LNCAP (cell line): ENCODE measurements around the gene OR8G1.

Experiments
- TF ChIP-seq, protein P1 (sequence below): fragments of 450-650 bp; IDR thresholded peaks from 2 replicates; pipeline ENCODE4 v1.5.1; 2017; ENCODE audit warnings: mild to moderate bottlenecking

OR8G1 gene

DNA sequence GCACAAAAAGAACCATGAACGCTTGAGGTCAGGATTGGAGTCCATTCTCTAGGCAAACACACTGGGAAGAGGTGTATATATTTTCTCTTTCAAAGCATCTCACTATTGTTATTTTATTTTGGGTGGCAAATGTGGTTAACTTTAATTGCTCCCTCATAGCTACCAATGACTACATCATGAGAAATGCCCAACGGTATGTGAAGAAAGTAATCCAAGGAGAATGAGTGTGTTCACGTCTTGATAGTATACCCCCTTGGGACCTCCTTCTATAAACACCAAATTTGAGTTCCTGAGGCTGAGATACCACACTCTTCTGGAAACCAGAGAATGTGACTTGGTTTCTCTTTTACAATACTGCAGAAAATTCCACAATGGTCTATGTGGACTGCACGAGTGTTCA lies 57.0 kb downstream of the OR8G1 start:
- TF ChIP-seq, protein P1, sequence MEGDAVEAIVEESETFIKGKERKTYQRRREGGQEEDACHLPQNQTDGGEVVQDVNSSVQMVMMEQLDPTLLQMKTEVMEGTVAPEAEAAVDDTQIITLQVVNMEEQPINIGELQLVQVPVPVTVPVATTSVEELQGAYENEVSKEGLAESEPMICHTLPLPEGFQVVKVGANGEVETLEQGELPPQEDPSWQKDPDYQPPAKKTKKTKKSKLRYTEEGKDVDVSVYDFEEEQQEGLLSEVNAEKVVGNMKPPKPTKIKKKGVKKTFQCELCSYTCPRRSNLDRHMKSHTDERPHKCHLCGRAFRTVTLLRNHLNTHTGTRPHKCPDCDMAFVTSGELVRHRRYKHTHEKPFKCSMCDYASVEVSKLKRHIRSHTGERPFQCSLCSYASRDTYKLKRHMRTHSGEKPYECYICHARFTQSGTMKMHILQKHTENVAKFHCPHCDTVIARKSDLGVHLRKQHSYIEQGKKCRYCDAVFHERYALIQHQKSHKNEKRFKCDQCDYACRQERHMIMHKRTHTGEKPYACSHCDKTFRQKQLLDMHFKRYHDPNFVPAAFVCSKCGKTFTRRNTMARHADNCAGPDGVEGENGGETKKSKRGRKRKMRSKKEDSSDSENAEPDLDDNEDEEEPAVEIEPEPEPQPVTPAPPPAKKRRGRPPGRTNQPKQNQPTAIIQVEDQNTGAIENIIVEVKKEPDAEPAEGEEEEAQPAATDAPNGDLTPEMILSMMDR: no peak

DNA sequence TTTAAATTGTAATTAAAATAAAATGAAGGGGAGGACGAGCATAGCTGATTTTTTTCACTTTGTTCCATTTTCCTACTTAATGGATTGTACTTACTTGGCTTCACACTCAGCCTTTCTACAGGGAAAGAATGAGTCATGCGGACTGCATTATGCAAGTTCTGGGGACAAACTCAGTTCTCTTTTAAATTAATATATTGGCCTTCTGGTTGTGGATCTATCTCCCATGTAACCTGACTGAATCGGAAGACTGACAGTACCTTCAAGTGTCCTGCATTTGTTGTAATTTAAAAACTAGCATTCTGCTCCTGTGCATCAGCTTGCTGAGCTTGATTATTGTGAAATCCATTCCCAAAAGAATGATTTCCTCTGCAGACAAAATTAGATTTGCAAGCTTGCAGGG lies 60.7 kb downstream of the OR8G1 start:
- TF ChIP-seq, protein P1: no peak

DNA sequence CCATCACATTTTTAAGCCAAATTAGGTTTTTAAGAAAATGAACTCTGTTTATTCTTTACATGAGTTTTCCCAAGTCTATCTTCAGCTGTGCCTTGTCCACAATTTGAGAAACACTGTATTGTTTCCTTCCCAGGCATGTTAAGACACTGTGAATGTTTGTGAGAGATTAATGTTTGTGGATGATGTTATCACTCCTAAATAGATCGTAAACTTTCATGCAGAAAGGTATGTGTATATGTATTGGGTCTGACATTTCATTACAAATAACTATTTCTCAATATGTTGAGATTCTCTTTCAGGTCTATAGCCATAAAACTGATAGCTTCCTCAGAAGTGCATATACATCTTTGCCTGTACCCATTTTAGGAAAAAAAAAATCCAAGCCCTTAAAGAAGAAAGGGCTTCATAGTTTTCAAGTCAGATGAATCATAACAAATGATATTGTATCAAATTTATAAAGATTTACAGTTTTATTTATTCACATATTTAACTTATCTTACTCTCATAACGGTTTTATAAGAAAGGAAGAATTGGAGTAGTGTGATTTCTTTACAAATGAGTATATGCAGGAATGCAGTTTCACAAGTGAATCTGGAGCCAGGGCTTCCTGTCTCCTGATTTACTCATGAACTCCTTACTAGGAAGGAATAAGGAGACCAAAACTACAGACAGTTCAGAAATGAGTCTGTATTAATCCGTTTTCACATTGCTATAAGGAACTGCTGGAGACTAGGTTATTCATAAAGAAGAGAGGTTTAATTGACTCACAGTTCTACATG lies 61.6 kb downstream of the OR8G1 start:
- TF ChIP-seq, protein P1: no peak
